Measurements from ENCODE around the gene C5.

The C5 gene

GRCh38 chr9:120937596-120937995 lies 112.5 kb downstream of the C5 start:
- Histone ChIP-seq H3K4me1 (ENCODE audit: control insufficient read depth in 1 of 2, insufficient read depth in 2 of 2, low read length in 2 of 2) (no peaks in the 10 kb centered on the region), H3K4me2 (ENCODE audit: low read length) (no peak overlapping the region), H3K36me3 (ENCODE audit: control insufficient read depth in 1 of 2, insufficient read depth in 2 of 2, low read length in 2 of 2) (no peaks in the 10 kb centered on the region), H3K4ac (ENCODE audit: low read depth, low read length) (no peak overlapping the region), H3K23ac (ENCODE audit: low read length) (no peak overlapping the region), H3K27ac (ENCODE audit: low read depth, low read length) (no peak overlapping the region), H3K9me3 (ENCODE audit: insufficient read depth, low read depth, low read length) (no peaks in the 10 kb centered on the region), H4K12ac (ENCODE audit: low read depth, low read length) (no peak overlapping the region), H3K14ac (ENCODE audit: low read length) (no peak overlapping the region), H2BK5ac (ENCODE audit: low read depth, low read length, poor library complexity) (no peak overlapping the region), H3K79me1 (ENCODE audit: low read length) (no peaks in the 10 kb centered on the region), H2BK120ac (ENCODE audit: insufficient read depth, low read length, poor library complexity) (no peak overlapping the region), H3K79me2 (ENCODE audit: control insufficient read depth, insufficient read depth, low read length, poor library complexity) (no peaks in the 10 kb centered on the region), H2AK5ac (ENCODE audit: low read length) (no peak overlapping the region), H3K27me3 (ENCODE audit: insufficient read depth, low read length) (no peaks in the 10 kb centered on the region), H4K8ac (ENCODE audit: low read depth, low read length) (no peak overlapping the region), H3K18ac (ENCODE audit: low read length) (no peak overlapping the region), H2BK12ac (ENCODE audit: low read length) (no peak overlapping the region), H3K9ac (ENCODE audit: low read length) (no peak overlapping the region), H3K4me3 (ENCODE audit: low read depth, low read length) (no peak overlapping the region), H4K91ac (ENCODE audit: low read depth, low read length) (no peak overlapping the region), H2AFZ (ENCODE audit: insufficient read depth, low read length, poor library complexity) (no peak overlapping the region)
- DNase-seq = no peak
- WGBS (ENCODE audit: extremely low coverage, insufficient coverage, insufficient read length) = no CpG with 5 or more reads among the region's 1 CpG

- no peaks in the 10 kb centered on the region for H3K79me2 ChIP-seq (ENCODE audit: control insufficient read depth, insufficient read depth, low read length, poor library complexity)
- no peak overlapping the region for H3K4me2 ChIP-seq (ENCODE audit: low read length)
- H3K4me3 ChIP-seq (ENCODE audit: low read depth, low read length) = no peak overlapping the region
- no peaks in the 10 kb centered on the region for H3K4me1 ChIP-seq (ENCODE audit: control insufficient read depth in 1 of 2, insufficient read depth in 2 of 2, low read length in 2 of 2)
- no peak overlapping the region for H3K4ac ChIP-seq (ENCODE audit: low read depth, low read length)
- no peak overlapping the region for H4K8ac ChIP-seq (ENCODE audit: low read depth, low read length)
- no peaks in the 10 kb centered on the region for H3K27me3 ChIP-seq (ENCODE audit: insufficient read depth, low read length)
- H3K36me3 ChIP-seq (ENCODE audit: control insufficient read depth in 1 of 2, insufficient read depth in 2 of 2, low read length in 2 of 2) = no peaks in the 10 kb centered on the region
- no peaks in the 10 kb centered on the region for H3K9me3 ChIP-seq (ENCODE audit: insufficient read depth, low read depth, low read length)
- no peak overlapping the region for H3K14ac ChIP-seq (ENCODE audit: low read length)
- no peak overlapping the region for H2BK12ac ChIP-seq (ENCODE audit: low read length)
- H4K12ac ChIP-seq (ENCODE audit: low read depth, low read length) = no peak overlapping the region
- H2BK120ac ChIP-seq (ENCODE audit: insufficient read depth, low read length, poor library complexity) = no peak overlapping the region
- no peak overlapping the region for H2AK5ac ChIP-seq (ENCODE audit: low read length)
- H3K9ac ChIP-seq (ENCODE audit: low read length) = no peak overlapping the region
- H2BK5ac ChIP-seq (ENCODE audit: low read depth, low read length, poor library complexity) = no peak overlapping the region
- H3K23ac ChIP-seq (ENCODE audit: low read length) = no peak overlapping the region
- no CpG with 5 or more reads among the region's 1 CpG for WGBS (ENCODE audit: extremely low coverage, insufficient coverage, insufficient read length)
- no peak overlapping the region for H4K91ac ChIP-seq (ENCODE audit: low read depth, low read length)
- no peak overlapping the region for H2AFZ ChIP-seq (ENCODE audit: insufficient read depth, low read length, poor library complexity)
- DNase-seq = no peak
- H3K27ac ChIP-seq (ENCODE audit: low read depth, low read length) = no peak overlapping the region
- H3K79me1 ChIP-seq (ENCODE audit: low read length) = no peaks in the 10 kb centered on the region
- H3K18ac ChIP-seq (ENCODE audit: low read length) = no peak overlapping the region
Observed at GRCh38 chr9:120937127-120937526, 112.9 kb downstream of the C5 start.

DNA sequence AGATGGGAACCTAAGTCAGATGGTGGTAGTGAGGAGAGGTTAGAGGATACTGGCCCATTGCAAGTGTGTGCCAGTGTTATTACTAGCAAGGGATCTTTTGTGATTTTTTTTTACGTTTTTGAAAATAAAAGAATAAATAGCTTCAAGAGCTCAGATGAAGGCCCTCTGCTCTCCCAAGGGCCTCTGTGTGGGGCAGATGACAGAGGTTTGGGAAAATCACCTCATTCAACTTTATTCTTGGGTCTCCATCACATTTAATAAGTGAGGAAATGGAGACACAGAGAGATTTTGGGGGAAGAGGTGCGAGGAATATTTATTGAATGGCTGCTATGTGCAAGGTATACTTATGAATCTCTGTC lies 113.3 kb downstream of the C5 start:
- Histone ChIP-seq H2AFZ (ENCODE audit: insufficient read depth, low read length, poor library complexity) (no peak overlapping the region), H4K91ac (ENCODE audit: low read depth, low read length) (no peak overlapping the region), H3K79me2 (ENCODE audit: control insufficient read depth, insufficient read depth, low read length, poor library complexity) (no peaks in the 10 kb centered on the region), H3K79me1 (ENCODE audit: low read length) (no peaks in the 10 kb centered on the region), H3K9ac (ENCODE audit: low read length) (no peak overlapping the region), H3K4me1 (ENCODE audit: control insufficient read depth in 1 of 2, insufficient read depth in 2 of 2, low read length in 2 of 2) (no peaks in the 10 kb centered on the region), H3K14ac (ENCODE audit: low read length) (no peak overlapping the region), H2BK120ac (ENCODE audit: insufficient read depth, low read length, poor library complexity) (no peak overlapping the region), H4K8ac (ENCODE audit: low read depth, low read length) (no peak overlapping the region), H4K12ac (ENCODE audit: low read depth, low read length) (no peak overlapping the region), H3K4me3 (ENCODE audit: low read depth, low read length) (no peak overlapping the region), H2BK5ac (ENCODE audit: low read depth, low read length, poor library complexity) (no peak overlapping the region), H3K18ac (ENCODE audit: low read length) (no peak overlapping the region), H2AK5ac (ENCODE audit: low read length) (no peak overlapping the region), H3K4me2 (ENCODE audit: low read length) (no peak overlapping the region), H2BK12ac (ENCODE audit: low read length) (no peak overlapping the region), H3K36me3 (ENCODE audit: control insufficient read depth in 1 of 2, insufficient read depth in 2 of 2, low read length in 2 of 2) (no peaks in the 10 kb centered on the region), H3K4ac (ENCODE audit: low read depth, low read length) (no peak overlapping the region), H3K27me3 (ENCODE audit: insufficient read depth, low read length) (no peaks in the 10 kb centered on the region), H3K23ac (ENCODE audit: low read length) (no peak overlapping the region), H3K9me3 (ENCODE audit: insufficient read depth, low read depth, low read length) (no peaks in the 10 kb centered on the region), H3K27ac (ENCODE audit: low read depth, low read length) (no peak overlapping the region)
- no CpG with 5 or more reads among the region's 2 CpGs for WGBS (ENCODE audit: extremely low coverage, insufficient coverage, insufficient read length)
- no peak for DNase-seq

DNA sequence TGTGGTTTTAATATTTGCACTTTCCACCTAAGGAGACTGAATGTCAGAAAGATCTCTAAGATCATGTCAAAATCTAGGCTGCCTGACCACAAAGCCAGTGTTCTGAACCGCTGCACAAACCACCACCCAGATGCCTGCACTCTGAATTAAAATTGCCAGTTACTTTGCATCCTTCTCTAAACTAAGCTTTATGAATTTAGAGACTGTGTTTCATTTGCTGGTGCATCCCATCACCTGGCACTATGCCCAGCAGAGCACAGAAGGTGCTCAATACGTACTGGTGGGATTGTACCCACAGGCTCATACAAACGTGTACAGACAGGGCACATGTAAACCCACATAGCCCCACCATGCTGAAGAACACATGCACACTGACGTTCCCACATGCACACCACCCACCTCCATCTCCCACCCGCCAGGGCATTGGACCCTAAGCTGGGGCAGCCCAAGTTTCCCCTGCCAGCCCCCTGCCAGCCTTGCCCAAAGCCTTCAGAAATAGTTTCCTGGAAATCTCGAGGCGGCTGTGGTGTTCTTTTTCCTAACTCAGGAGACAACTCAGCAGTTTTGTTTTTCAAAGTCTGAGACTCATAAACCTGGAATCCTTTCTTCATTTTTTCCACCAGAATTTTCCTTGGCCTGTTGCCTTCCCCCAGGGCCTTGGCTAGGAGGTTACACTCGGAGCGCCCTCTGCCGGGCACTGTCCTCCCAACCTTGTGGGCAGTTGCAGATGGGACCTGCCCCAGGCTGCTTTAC lies 113.9 kb downstream of the C5 start:
- H2BK5ac ChIP-seq (ENCODE audit: low read depth, low read length, poor library complexity) = no peak overlapping the region
- H2BK120ac ChIP-seq (ENCODE audit: insufficient read depth, low read length, poor library complexity) = no peak overlapping the region
- no CpG with 5 or more reads among the region's 10 CpGs for WGBS (ENCODE audit: extremely low coverage, insufficient coverage, insufficient read length)
- H3K4me3 ChIP-seq (ENCODE audit: low read depth, low read length) = peak overlapping the region; percentile 19
- no peak overlapping the region for H3K4me2 ChIP-seq (ENCODE audit: low read length)
- no peak overlapping the region for H3K23ac ChIP-seq (ENCODE audit: low read length)
- no peak overlapping the region for H4K8ac ChIP-seq (ENCODE audit: low read depth, low read length)
- no peak overlapping the region for H2AFZ ChIP-seq (ENCODE audit: insufficient read depth, low read length, poor library complexity)
- H3K18ac ChIP-seq (ENCODE audit: low read length) = no peak overlapping the region
- no peak overlapping the region for H4K12ac ChIP-seq (ENCODE audit: low read depth, low read length)
- no peaks in the 10 kb centered on the region for H3K4me1 ChIP-seq (ENCODE audit: control insufficient read depth in 1 of 2, insufficient read depth in 2 of 2, low read length in 2 of 2)
- H3K9ac ChIP-seq (ENCODE audit: low read length) = no peak overlapping the region
- no peak overlapping the region for H4K91ac ChIP-seq (ENCODE audit: low read depth, low read length)
- no peaks in the 10 kb centered on the region for H3K27me3 ChIP-seq (ENCODE audit: insufficient read depth, low read length)
- H2AK5ac ChIP-seq (ENCODE audit: low read length) = no peak overlapping the region
- no peak overlapping the region for H3K4ac ChIP-seq (ENCODE audit: low read depth, low read length)
- H2BK12ac ChIP-seq (ENCODE audit: low read length) = no peak overlapping the region
- H3K9me3 ChIP-seq (ENCODE audit: insufficient read depth, low read depth, low read length) = no peaks in the 10 kb centered on the region
- peak; percentile 96 to 99 for DNase-seq
- H3K14ac ChIP-seq (ENCODE audit: low read length) = no peak overlapping the region
- no peaks in the 10 kb centered on the region for H3K79me1 ChIP-seq (ENCODE audit: low read length)
- H3K79me2 ChIP-seq (ENCODE audit: control insufficient read depth, insufficient read depth, low read length, poor library complexity) = no peaks in the 10 kb centered on the region
- H3K27ac ChIP-seq (ENCODE audit: low read depth, low read length) = no peak overlapping the region
- no peaks in the 10 kb centered on the region for H3K36me3 ChIP-seq (ENCODE audit: control insufficient read depth in 1 of 2, insufficient read depth in 2 of 2, low read length in 2 of 2)

Measured in trophoblast cell (in vitro differentiated cells and primary cell).